Keratinocyte (primary cell): ENCODE data around the gene MIEF2.

Experiments used
- CTCF ChIP-seq, 3 experiments: IDR thresholded peaks in 1 of 3; conservative IDR thresholded peaks in 1 of 3; optimal IDR thresholded peaks in 1 of 3; 2 replicates in 2 of 3; 3 replicates in 1 of 3; pipeline versions ENCODE3 to v1.5.1; 2011; ENCODE audit warnings: low read length in 3 of 3, mild to moderate bottlenecking in 3 of 3, moderate library complexity in 2 of 3, control low read depth in 1 of 3, inconsistent platforms in 1 of 3; ENCODE audit not compliant: insufficient read depth in 2 of 3; ENCODE audit errors: extremely low read depth in 1 of 3
- EZH2 ChIP-seq: IDR thresholded peaks from one replicate; pipeline ENCODE4 v1.6.1; 2012; ENCODE audit warnings: inconsistent platforms, mild to moderate bottlenecking, low read length, moderate library complexity

- TF ChIP-seq CTCF (optimal IDR thresholded peaks at IDR 0.05 in 1 of 3, IDR thresholded peaks at IDR 0.05 in 1 of 3, conservative IDR thresholded peaks at IDR 0.05 in 1 of 3; ENCODE audit: extremely low read depth in 1 of 3, insufficient read depth in 2 of 3, low read length in 3 of 3) (no peak), EZH2 (no peak)
Observed at GRCh38 chr17:18263885-18264682, 3.6 kb downstream of the MIEF2 start.
